ENCODE data around the gene NIN.

NIN gene

GRCh38 chr14:50785457-50786063 lies 45.4 kb downstream of the NIN start:
- no peak for DNase-seq

- no peak for DNase-seq
Measured at GRCh38 chr14:50784683-50785456, 46.1 kb downstream of the NIN start.

- DNase-seq: no peak
Measured at GRCh38 chr14:50783563-50783962, 47.4 kb downstream of the NIN start.

- DNase-seq: no peak
Measured at GRCh38 chr14:50780393-50780792, 50.6 kb downstream of the NIN start.

- no peak for DNase-seq
Measured at GRCh38 chr14:50778721-50779483, 52.1 kb downstream of the NIN start.

GRCh38 chr14:50776522-50776921 lies 54.4 kb downstream of the NIN start:
- no peak for DNase-seq

GRCh38 chr14:50775357-50775756 lies 55.6 kb downstream of the NIN start:
- DNase-seq: no peak

GRCh38 chr14:50774542-50775267 lies 56.3 kb downstream of the NIN start:
- no peak for DNase-seq

GRCh38 chr14:50773632-50774541 lies 57.1 kb downstream of the NIN start:
- DNase-seq: no peak

- DNase-seq: no peak
Measured at GRCh38 chr14:50772412-50772811, 58.5 kb downstream of the NIN start.

GRCh38 chr14:50770586-50770985 lies 60.4 kb downstream of the NIN start:
- no peak for DNase-seq

- DNase-seq: no peak
Measured at GRCh38 chr14:50769863-50770500, 61.0 kb downstream of the NIN start.

GRCh38 chr14:50768680-50769079 lies 62.3 kb downstream of the NIN start:
- no peak for DNase-seq

- no peak for DNase-seq
Measured at GRCh38 chr14:50766338-50766886, 64.5 kb downstream of the NIN start.

- no peak for DNase-seq
Measured at GRCh38 chr14:50763382-50764007, 67.5 kb downstream of the NIN start.

- no peak for DNase-seq
Measured at GRCh38 chr14:50762931-50763300, 68.0 kb downstream of the NIN start.

GRCh38 chr14:50762001-50762930 lies 68.7 kb downstream of the NIN start:
- no peak for DNase-seq

- DNase-seq: no peak
Measured at GRCh38 chr14:50759800-50760543, 71.0 kb downstream of the NIN start.

GRCh38 chr14:50758945-50759344 lies 72.0 kb downstream of the NIN start:
- DNase-seq: no peak

Measured in activated naive CD4-positive, alpha-beta T cell (primary cell).